Glutamatergic neuron (in vitro differentiated cells): ENCODE results near the gene ADH7. TPM values are rescaled to one million over a fixed set of nuclear protein-coding genes. Genes with fewer than 3 reads are reported as not detected.

Experiments
- DNase-seq: peaks from one replicate; pipeline ENCODE4 v3.0.0; 2022
- H3K27ac Mint-ChIP-seq: one replicate; pipeline ENCODE4 v1.8.0; 2020; ENCODE audit warnings: mild to moderate bottlenecking, mixed read lengths, inconsistent platforms; ENCODE audit not compliant: unreplicated experiment
- H3K27me3 Mint-ChIP-seq: one replicate; pipeline ENCODE4 v1.8.0; 2020; ENCODE audit warnings: mild to moderate bottlenecking, moderate library complexity, mixed read lengths, inconsistent platforms; ENCODE audit not compliant: unreplicated experiment
- H3K36me3 Mint-ChIP-seq: one replicate; pipeline ENCODE4 v1.8.0; 2020; ENCODE audit warnings: mild to moderate bottlenecking, mixed read lengths, inconsistent platforms; ENCODE audit not compliant: unreplicated experiment
- H3K4me1 Mint-ChIP-seq: one replicate; pipeline ENCODE4 v1.8.0; 2020; ENCODE audit warnings: mild to moderate bottlenecking, low read depth, mixed read lengths, inconsistent platforms; ENCODE audit not compliant: unreplicated experiment
- H3K4me3 Mint-ChIP-seq: one replicate; pipeline ENCODE4 v1.8.0; 2020; ENCODE audit warnings: mild to moderate bottlenecking, mixed read lengths, inconsistent platforms; ENCODE audit not compliant: unreplicated experiment
- H3K9me3 Mint-ChIP-seq: one replicate; pipeline ENCODE4 v1.8.0; 2020; ENCODE audit warnings: mild to moderate bottlenecking, moderate library complexity, mixed read lengths, inconsistent platforms; ENCODE audit not compliant: unreplicated experiment
- CTCF ChIP-seq: fragments of 200-600 bp; sonication (generic); IDR thresholded peaks from one replicate; pipeline ENCODE4 v1.5.0; 2021; ENCODE audit not compliant: partially characterized antibody, unreplicated experiment
- total RNA-seq: library from RNA; stranded (reverse); fragmentation: NEBNext Ultra II Directional; extraction: Animal tissue kit (Norgen Biotek cat#: 25700); gene quantifications from one replicate; pipeline ENCODE4 v1.2.1, GENCODE V29; 2021; ENCODE audit not compliant: unreplicated experiment

Gene ADH7
- total RNA-seq, 1 donor from 2014 or later, result not detected

- no peak for DNase-seq
- H3K27me3 Mint-ChIP-seq, result peaks cover 1% of the 10 kb centered on the region
- no peaks in the 10 kb centered on the region for H3K4me1 Mint-ChIP-seq
- H3K36me3 Mint-ChIP-seq, result no peaks in the 10 kb centered on the region
- no peak overlapping the region for H3K27ac Mint-ChIP-seq
- no peaks in the 10 kb centered on the region for H3K9me3 Mint-ChIP-seq
- no peak overlapping the region for H3K4me3 Mint-ChIP-seq
- TF ChIP-seq CTCF, result no peak
These were observed 24.1 kb downstream of the ADH7 start for GRCh38 chr4:99411041-99411440.

- H3K4me3 Mint-ChIP-seq, result no peak overlapping the region
- H3K27ac Mint-ChIP-seq, result no peak overlapping the region
- no peaks in the 10 kb centered on the region for H3K4me1 Mint-ChIP-seq
- no peaks in the 10 kb centered on the region for H3K36me3 Mint-ChIP-seq
- H3K27me3 Mint-ChIP-seq, result peaks cover 1% of the 10 kb centered on the region
- DNase-seq, result no peak
- no peak for TF ChIP-seq CTCF
- H3K9me3 Mint-ChIP-seq, result no peaks in the 10 kb centered on the region
These were observed 25.1 kb downstream of the ADH7 start for GRCh38 chr4:99410075-99410474.

DNA sequence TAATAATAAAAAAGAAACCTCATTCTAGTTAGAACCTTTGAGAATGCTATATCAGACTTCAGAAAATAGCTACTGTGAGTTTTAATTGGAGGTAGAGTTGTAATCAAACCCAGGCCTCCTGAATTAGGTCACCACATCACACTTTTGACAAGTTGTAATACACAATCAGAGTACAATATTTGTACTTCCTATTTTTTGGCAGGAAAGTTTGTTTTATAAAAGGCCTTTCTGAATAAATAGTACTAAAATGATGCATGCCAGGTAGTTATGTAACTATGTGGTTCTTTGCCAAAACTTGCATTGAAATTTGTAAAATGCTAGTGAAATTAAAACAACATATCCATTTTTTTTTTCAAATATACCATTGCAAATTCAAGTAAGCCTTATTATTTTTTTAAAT, 26.8 kb downstream of the ADH7 start:
- Mint-ChIP-seq H3K36me3 (no peaks in the 10 kb centered on the region), H3K27ac (no peak overlapping the region), H3K4me3 (no peak overlapping the region), H3K4me1 (no peaks in the 10 kb centered on the region), H3K27me3 (peaks cover 3% of the 10 kb centered on the region), H3K9me3 (no peaks in the 10 kb centered on the region)
- no peak for TF ChIP-seq CTCF
- DNase-seq, result no peak

- TF ChIP-seq CTCF, result peak; percentile 88
- Mint-ChIP-seq H3K27me3 (peaks cover 5% of the 10 kb centered on the region), H3K9me3 (no peaks in the 10 kb centered on the region), H3K36me3 (no peaks in the 10 kb centered on the region), H3K27ac (no peak overlapping the region), H3K4me1 (no peaks in the 10 kb centered on the region), H3K4me3 (no peak overlapping the region)
- peak; percentile 78 for DNase-seq
These were observed 29.6 kb downstream of the ADH7 start for GRCh38 chr4:99405433-99406115.

- no peak overlapping the region for H3K27ac Mint-ChIP-seq
- no peak for DNase-seq
- peaks cover 5% of the 10 kb centered on the region for H3K27me3 Mint-ChIP-seq
- H3K4me1 Mint-ChIP-seq, result no peaks in the 10 kb centered on the region
- no peaks in the 10 kb centered on the region for H3K36me3 Mint-ChIP-seq
- H3K9me3 Mint-ChIP-seq, result no peaks in the 10 kb centered on the region
- H3K4me3 Mint-ChIP-seq, result no peak overlapping the region
- no peak for TF ChIP-seq CTCF
These were observed 30.4 kb downstream of the ADH7 start for GRCh38 chr4:99404595-99405287.
